ENCODE data around the gene ANP32B. TPM values are rescaled to one million over a fixed set of nuclear protein-coding genes. Genes with fewer than 3 reads are reported as not detected.

Gene ANP32B
- polyA plus RNA-seq, 1 donor (not counting 4 experiments of a cell fraction or from before 2014, with no cell fraction given), result 51.0 TPM

GRCh38 chr9:98031935-98032334, 48.8 kb downstream of the ANP32B start:
- Histone ChIP-seq H3K4me1 (ENCODE audit: control insufficient read depth, extremely low read depth, insufficient read depth, low read length) (peaks cover 5% of the 10 kb centered on the region), H3K4me3 (ENCODE audit: control insufficient read depth in 2 of 3, extremely low read depth in 1 of 3, insufficient read depth in 2 of 3, low read depth in 1 of 3, low read length in 3 of 3) (no peak overlapping the region), H3K36me3 (ENCODE audit: control insufficient read depth in 2 of 2, extremely low read depth in 1 of 2, insufficient read depth in 2 of 2, low read length in 2 of 2) (no peaks in the 10 kb centered on the region), H3K4me2 (ENCODE audit: control insufficient read depth, extremely low read depth, insufficient read depth, low read depth, low read length) (no peak overlapping the region), H3K27ac (ENCODE audit: control insufficient read depth, insufficient read depth, low read length) (no peak overlapping the region), H2AFZ (ENCODE audit: control insufficient read depth, low read length) (no peak overlapping the region), H4K20me1 (ENCODE audit: control insufficient read depth, extremely low read depth, insufficient read depth, low read length) (no peaks in the 10 kb centered on the region), H3K9me3 (ENCODE audit: control insufficient read depth, low read depth, low read length) (no peaks in the 10 kb centered on the region), H3K9me1 (ENCODE audit: control insufficient read depth, extremely low read depth, insufficient read depth, low read length) (no peaks in the 10 kb centered on the region), H3K9ac (ENCODE audit: control insufficient read depth, extremely low read depth, insufficient read depth, low read length) (no peak overlapping the region), H3K79me2 (ENCODE audit: control insufficient read depth, insufficient read depth, low read length) (no peaks in the 10 kb centered on the region), H3K27me3 (ENCODE audit: control insufficient read depth, extremely low read depth, insufficient read depth, low read length) (no peaks in the 10 kb centered on the region)
- DNase-seq (ENCODE audit: low read depth, low spot score) (no peak), FAIRE-seq (no peak)
- dilution Hi-C loops (cut with MboI; ENCODE audit: extremely low pct_ligation_motif_present, low sequenced_read_pairs), result no loop called here
- TF ChIP-seq EZH2 (IDR thresholded peaks at IDR 0.05; ENCODE audit: low read length) (no peak), CTCF (optimal IDR thresholded peaks at IDR 0.05 in 1 of 3, IDR thresholded peaks at IDR 0.05 in 1 of 3, conservative IDR thresholded peaks at IDR 0.05 in 1 of 3; ENCODE audit: extremely low read depth in 1 of 3, insufficient read depth in 2 of 3, low read length in 3 of 3) (no peak)

- no peaks in the 10 kb centered on the region for H3K9me1 ChIP-seq (ENCODE audit: control insufficient read depth, extremely low read depth, insufficient read depth, low read length)
- H3K9me3 ChIP-seq (ENCODE audit: control insufficient read depth, low read depth, low read length), result no peaks in the 10 kb centered on the region
- H3K79me2 ChIP-seq (ENCODE audit: control insufficient read depth, insufficient read depth, low read length), result no peaks in the 10 kb centered on the region
- no peaks in the 10 kb centered on the region for H4K20me1 ChIP-seq (ENCODE audit: control insufficient read depth, extremely low read depth, insufficient read depth, low read length)
- TF ChIP-seq EZH2 (IDR thresholded peaks at IDR 0.05; ENCODE audit: low read length) (no peak), CTCF (optimal IDR thresholded peaks at IDR 0.05 in 1 of 3, IDR thresholded peaks at IDR 0.05 in 1 of 3, conservative IDR thresholded peaks at IDR 0.05 in 1 of 3; ENCODE audit: extremely low read depth in 1 of 3, insufficient read depth in 2 of 3, low read length in 3 of 3) (peak; percentile 85 to 87 (median 86))
- peak overlapping the region; percentile 1 for H2AFZ ChIP-seq (ENCODE audit: control insufficient read depth, low read length)
- H3K4me2 ChIP-seq (ENCODE audit: control insufficient read depth, extremely low read depth, insufficient read depth, low read depth, low read length), result peak overlapping the region; percentile 39
- H3K9ac ChIP-seq (ENCODE audit: control insufficient read depth, extremely low read depth, insufficient read depth, low read length), result no peak overlapping the region
- no peak overlapping the region for H3K27ac ChIP-seq (ENCODE audit: control insufficient read depth, insufficient read depth, low read length)
- peaks cover 8% of the 10 kb centered on the region for H3K4me1 ChIP-seq (ENCODE audit: control insufficient read depth, extremely low read depth, insufficient read depth, low read length)
- no peaks in the 10 kb centered on the region for H3K36me3 ChIP-seq (ENCODE audit: control insufficient read depth in 2 of 2, extremely low read depth in 1 of 2, insufficient read depth in 2 of 2, low read length in 2 of 2)
- no peaks in the 10 kb centered on the region for H3K27me3 ChIP-seq (ENCODE audit: control insufficient read depth, extremely low read depth, insufficient read depth, low read length)
- DNase-seq (ENCODE audit: low read depth, low spot score), result peak; percentile 40
- FAIRE-seq, result peak; percentile 66
- no peak overlapping the region for H3K4me3 ChIP-seq (ENCODE audit: control insufficient read depth in 2 of 3, extremely low read depth in 1 of 3, insufficient read depth in 2 of 3, low read depth in 1 of 3, low read length in 3 of 3)
- dilution Hi-C loops (cut with MboI; ENCODE audit: extremely low pct_ligation_motif_present, low sequenced_read_pairs), result no loop called here
Measured at GRCh38 chr9:98034593-98035546, 51.7 kb downstream of the ANP32B start.
